CD4-positive, alpha-beta T cell treated with Interleukin-21 for 1 hour (primary cell): ENCODE measurements around the gene HOXC13.

Source experiments
- DNase-seq: peaks from one replicate; pipeline ENCODE4 v3.0.0-alpha.2; 2020

The HOXC13 gene

GRCh38 chr12:53995378-53996239 lies 57.0 kb downstream of the HOXC13 start:
- no peak for DNase-seq
